Measurements from ENCODE around the gene EPHA7. TPM values are rescaled to one million over a fixed set of nuclear protein-coding genes. Genes with fewer than 3 reads are reported as not detected.

The EPHA7 gene
- under 1 TPM in 1 of 6 experiments, not detected in 5; 0.03 TPM for total RNA-seq (2021; fragmentation: NEBNext Ultra II Directional; extraction: Animal tissue kit (Norgen Biotek cat#: 25700))
- long read RNA-seq: 0 reads

DNA sequence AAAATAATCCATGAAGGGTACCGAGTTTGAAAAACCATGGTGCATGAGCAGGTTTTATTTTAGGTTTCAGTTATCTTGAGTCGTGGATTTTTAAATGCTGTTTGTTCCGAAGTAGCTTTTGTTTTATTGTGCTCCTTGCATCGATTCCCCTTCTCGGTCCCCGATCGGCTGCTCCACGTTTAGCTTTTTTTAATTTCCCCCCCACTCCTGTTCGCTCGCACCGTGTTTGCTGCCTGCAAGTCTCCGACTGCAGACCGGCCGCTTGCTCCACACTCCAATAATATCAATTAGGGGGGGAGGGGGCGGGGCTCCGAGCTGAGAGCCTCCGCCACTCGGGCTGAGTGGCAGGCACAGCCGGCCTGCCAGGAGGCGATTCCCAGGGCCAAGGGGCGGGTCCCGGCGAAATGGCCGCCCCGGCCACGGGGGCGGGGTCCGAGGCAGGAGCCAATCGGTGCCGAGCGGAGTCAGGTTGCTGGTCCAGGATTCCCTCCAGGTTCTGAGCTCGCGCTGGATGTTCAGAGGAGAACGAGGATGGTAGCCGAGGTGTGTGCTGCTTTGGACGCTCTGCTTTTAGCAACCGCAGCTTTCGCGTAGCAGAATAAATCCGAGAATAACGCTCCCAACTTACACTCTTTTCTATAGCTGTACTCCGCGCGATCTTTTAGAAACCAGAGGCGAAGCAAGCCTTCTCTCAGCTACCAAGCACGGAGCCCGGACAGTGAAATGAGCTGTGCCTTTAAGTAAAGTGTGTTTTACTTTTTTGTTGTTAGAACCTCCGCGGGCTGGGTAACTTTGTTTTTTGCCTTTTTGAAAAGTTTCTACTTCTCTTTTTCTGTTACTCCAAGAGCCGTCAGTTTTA, at the start of gene EPHA7:
EPHA7 (minus strand) TSS at position 256 of the 859 bp plus-strand sequence; CDS start at position 38, 218 bp downstream.
- Mint-ChIP-seq H3K4me3 (peak within 1 kb of the TSS; percentile 88), H3K9me3 (0 out of 2 replicates have a peak, but pooled peaks cover 3% of the 10 kb centered on the region), H3K27me3 (ENCODE audit: insufficient read depth) (peaks cover 23% of the 10 kb centered on the region), H3K27ac (no peak within 1 kb of the TSS), H3K4me1 (ENCODE audit: low read depth) (peaks cover 15% of the 10 kb centered on the region), H3K36me3 (ENCODE audit: low read depth) (no peaks in the 10 kb centered on the region)
- DNase-seq: peak; percentile 27
- TF ChIP-seq CTCF (IDR thresholded peaks at IDR 0.05): no peak

- Mint-ChIP-seq H3K27me3 (ENCODE audit: insufficient read depth) (no peaks in the 10 kb centered on the region), H3K4me3 (no peak overlapping the region), H3K36me3 (ENCODE audit: low read depth) (peaks cover 5% of the 10 kb centered on the region; the same call in 1 of the 2 replicates), H3K4me1 (ENCODE audit: low read depth) (no peaks in the 10 kb centered on the region), H3K9me3 (peaks cover 18% of the 10 kb centered on the region), H3K27ac (no peak overlapping the region)
- no peak for TF ChIP-seq CTCF (IDR thresholded peaks at IDR 0.05)
- no peak for DNase-seq
These were observed 48.9 kb upstream of the EPHA7 start for GRCh38 chr6:93468291-93468690.

GRCh38 chr6:93454533-93454932, 35.2 kb upstream of the EPHA7 start:
- H3K9me3 Mint-ChIP-seq: peaks cover 33% of the 10 kb centered on the region
- H3K36me3 Mint-ChIP-seq (ENCODE audit: low read depth): no peaks in the 10 kb centered on the region
- H3K27me3 Mint-ChIP-seq (ENCODE audit: insufficient read depth): no peaks in the 10 kb centered on the region
- DNase-seq: no peak
- no peak overlapping the region for H3K4me3 Mint-ChIP-seq
- TF ChIP-seq CTCF (IDR thresholded peaks at IDR 0.05): no peak
- H3K4me1 Mint-ChIP-seq (ENCODE audit: low read depth): no peaks in the 10 kb centered on the region
- H3K27ac Mint-ChIP-seq: no peak overlapping the region

GRCh38 chr6:93453956-93454355, 34.6 kb upstream of the EPHA7 start:
- Mint-ChIP-seq H3K9me3 (peaks cover 32% of the 10 kb centered on the region), H3K27me3 (ENCODE audit: insufficient read depth) (no peaks in the 10 kb centered on the region), H3K27ac (no peak overlapping the region), H3K36me3 (ENCODE audit: low read depth) (no peaks in the 10 kb centered on the region), H3K4me3 (no peak overlapping the region), H3K4me1 (ENCODE audit: low read depth) (no peaks in the 10 kb centered on the region)
- no peak for TF ChIP-seq CTCF (IDR thresholded peaks at IDR 0.05)
- no peak for DNase-seq

- no peak for DNase-seq
- no peak for TF ChIP-seq CTCF (IDR thresholded peaks at IDR 0.05)
- Mint-ChIP-seq H3K27ac (no peak overlapping the region), H3K9me3 (peaks cover 37% of the 10 kb centered on the region), H3K36me3 (ENCODE audit: low read depth) (0 out of 2 replicates have a peak, but pooled peaks cover 4% of the 10 kb centered on the region), H3K27me3 (ENCODE audit: insufficient read depth) (no peaks in the 10 kb centered on the region), H3K4me3 (no peak overlapping the region), H3K4me1 (ENCODE audit: low read depth) (no peaks in the 10 kb centered on the region)
These were observed 28.5 kb upstream of the EPHA7 start for GRCh38 chr6:93447874-93448273.
